Activated CD4-positive, CD25-positive, alpha-beta regulatory T cell treated with anti-CD3 and anti-CD28 coated beads, Interleukin-2, amount 50 U/mL, for 72 hours (primary cell): ENCODE results near the gene MUC20.
"Not testable (repeated sequence)": the region's sequence is repeated elsewhere in the genome, so short reads cannot be mapped to it uniquely, and the experiment has no call there.

Source experiments
- DNase-seq: peaks from one replicate; pipeline ENCODE4 v3.0.0; 2021

The MUC20 gene

DNA sequence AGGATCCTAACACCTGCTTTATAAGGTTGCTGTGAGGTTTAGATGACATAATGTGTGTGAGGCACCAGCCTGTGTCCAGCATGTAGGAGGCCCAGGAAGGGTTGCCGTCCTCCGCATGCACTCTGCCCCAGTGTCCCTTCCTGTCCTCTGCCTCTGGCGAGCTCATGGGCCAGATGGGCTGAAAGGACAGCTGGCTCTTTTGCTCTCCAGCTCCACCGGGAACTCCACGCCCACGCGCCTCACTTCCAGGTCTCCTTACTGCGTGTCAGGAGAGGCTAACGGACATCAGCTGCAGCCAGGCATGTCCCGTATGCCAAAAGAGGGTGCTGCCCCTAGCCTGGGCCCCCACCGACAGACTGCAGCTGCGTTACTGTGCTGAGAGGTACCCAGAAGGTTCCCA is 12.2 kb downstream of the MUC20 start:
- no peak for DNase-seq

- DNase-seq, result no peak
These were observed 14.4 kb downstream of the MUC20 start for GRCh38 chr3:195735036-195735695.

DNA sequence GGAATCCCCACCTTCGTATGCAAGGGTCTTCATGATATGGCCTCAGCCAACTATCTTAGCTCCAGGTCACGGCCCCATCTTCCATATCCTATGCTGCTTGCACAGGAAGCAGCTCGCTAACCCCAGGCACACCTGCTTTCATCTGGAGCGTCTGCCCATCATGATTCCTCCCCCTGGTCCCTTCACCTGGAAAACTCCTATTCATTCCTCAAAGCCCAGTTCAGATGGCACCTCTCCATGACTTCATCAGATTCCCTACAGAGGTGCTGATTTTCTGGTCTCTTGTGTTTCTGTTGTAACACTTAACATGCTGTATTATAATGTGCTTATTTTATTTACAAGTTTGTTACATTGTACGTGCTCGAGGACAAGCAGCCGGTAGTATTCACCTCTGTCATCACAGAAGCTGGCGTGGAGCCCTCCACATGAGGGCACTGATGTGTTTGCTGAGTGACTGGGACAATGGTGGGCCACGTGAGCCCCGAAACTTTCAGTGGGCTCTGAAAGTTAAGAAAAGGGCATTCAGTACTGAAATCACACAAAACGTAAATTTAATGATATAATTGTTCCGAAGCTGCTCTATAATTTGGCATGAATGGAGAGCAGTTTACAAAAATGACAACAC is 16.2 kb downstream of the MUC20 start:
- no peak for DNase-seq

DNA sequence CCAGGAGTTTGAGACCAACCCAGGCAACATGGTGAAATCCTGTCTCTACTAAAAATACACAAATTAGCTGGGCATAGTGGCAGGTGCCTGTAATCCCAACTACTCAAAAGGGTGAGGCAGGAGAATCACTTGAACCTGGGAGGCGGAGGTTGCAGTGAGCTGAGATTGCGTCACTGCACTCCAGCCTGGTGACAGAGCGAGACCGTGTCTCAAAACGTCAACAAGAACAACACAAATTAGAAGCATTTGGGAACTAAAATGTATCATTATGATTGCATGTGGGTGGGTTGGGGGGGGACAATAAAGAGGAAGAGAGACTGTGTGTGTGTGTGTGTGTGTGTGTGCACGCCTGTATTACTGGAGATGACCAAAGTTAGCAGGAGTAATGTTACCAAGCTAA is 17.0 kb downstream of the MUC20 start:
- DNase-seq, result not testable (repeated sequence)

DNA sequence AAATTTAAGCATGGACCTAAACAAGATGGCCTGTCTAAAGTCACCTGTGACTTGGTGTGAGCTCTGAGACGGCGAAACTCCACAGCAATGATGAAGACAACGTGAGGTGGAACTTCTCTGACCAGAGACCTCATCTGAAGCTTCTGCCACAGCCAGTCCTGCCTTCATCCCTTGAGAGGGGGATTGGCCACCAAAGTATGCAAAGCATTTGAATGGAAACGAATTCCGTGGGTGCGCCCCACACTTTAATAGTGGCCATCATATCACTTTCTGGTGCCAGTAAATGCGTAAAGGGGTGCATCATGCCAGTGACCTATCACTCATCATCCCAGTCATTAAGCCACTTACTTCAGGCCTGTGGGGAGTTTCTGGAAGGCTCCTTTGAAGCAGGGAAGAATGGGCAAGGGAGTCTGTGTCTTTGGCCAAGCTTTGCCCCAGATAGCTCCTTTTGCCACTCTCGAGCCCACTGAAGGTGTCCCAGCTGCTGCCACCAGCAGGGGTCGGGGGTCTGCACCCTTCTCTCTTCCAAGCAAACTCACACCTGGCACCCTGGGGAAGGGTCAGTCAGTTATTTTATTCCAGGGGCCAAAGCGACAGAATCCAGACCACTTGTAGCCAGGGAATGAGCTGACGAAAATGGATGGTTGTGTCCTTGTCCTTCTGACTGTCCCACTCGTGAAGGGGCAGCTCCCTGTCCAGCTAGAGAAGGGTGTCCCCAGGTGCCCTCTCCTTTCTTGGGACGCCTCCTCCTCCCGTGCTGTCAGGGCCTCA is 17.7 kb downstream of the MUC20 start:
- no peak for DNase-seq

- no peak for DNase-seq
These were observed 18.9 kb downstream of the MUC20 start for GRCh38 chr3:195739561-195740111.

- no peak for DNase-seq
These were observed 23.7 kb downstream of the MUC20 start for GRCh38 chr3:195744437-195744836.

DNA sequence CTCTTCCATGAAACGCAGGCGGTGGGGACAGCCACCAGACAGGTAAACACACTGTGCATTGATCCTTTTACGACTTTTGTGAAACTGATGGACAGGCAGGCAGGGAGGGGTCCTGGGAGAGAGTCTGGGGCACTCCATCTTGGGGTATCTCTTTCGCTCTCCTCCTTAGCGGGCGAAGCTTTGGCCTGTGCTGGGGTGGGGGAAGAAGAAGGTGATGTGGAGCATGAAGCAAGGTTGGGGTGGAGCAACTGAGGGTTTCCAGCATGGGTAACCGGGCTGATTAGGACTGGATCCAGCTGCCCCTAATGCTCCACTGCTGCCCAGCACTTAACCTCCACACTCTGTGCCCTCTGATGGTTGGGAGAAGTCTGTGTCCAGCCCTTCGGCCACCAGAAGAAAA is 25.6 kb downstream of the MUC20 start:
- no peak for DNase-seq

DNA sequence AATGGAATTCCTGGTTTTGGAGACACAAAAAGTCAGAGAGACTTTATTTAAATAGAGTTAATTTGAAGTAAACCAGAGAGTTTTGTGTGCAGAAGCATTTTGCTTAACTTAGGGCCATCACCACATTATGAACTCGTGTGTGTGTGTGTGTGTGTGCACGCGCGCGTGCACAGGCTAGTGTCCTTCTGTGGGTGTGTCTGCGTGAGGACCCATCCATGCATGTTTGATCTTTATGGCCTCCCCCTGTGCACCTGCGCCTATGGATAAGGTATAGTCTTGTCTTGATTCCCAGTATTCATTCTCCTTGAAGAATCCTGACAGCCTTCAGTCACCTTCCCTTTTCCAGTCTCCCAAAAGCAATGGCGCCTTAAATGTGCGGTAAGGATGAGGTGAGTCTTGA is 26.0 kb downstream of the MUC20 start:
- no peak for DNase-seq

GRCh38 chr3:195748661-195749060 is 27.9 kb downstream of the MUC20 start:
- DNase-seq, result no peak

DNA sequence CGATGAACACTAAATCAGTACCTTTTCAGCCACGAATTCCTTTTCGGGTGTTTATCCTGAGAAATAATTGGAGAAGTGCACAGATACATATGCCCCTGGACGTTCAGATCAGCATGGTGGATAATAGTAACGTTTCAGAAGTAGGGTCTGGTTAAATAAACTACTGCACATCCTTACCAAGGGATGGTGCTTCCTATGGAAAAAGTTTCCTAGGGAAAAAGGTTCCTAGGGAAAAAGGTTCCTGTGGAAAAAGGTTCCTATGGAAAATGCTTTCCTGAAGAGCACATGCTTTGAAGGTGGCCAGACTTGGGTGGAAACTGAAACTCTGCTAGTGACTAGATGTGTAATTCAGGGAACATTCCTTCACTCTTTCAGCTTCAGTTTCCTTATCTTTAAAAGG is 28.3 kb downstream of the MUC20 start:
- not testable (repeated sequence) for DNase-seq

DNA sequence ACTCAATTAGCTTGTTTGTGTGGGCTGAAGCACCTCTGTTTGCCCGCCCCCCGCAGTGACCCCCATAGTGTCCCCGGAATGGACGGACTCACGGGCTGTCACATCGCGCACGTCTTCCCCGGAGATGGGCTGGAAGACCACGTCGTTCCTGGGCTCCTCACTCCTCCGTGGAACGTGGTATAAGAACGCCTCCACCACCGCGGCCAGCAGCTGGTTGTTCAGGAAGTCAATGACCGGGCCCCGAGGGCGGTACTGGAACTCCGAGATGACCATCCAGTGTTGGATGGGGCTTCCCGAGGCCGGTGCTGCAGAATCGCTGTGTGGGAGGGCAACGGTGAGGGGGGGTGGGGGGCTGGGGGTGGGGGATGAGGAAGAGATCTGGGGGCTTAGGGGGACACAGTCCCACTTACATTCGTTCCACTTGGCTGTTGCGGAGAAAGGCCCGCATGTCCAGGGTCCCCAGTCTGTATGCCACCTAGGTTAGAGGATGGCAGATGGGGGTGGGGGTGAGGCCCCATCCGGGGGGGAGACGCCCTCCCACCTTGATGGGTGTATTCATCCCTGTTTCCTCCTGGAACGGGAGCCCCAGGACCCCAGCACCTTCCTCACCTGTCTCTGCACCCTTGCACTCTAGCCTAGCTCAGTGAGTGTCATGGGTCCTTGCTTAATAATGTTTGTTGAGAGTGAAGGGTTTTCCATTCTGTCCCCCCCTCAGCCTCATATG is 30.2 kb downstream of the MUC20 start:
- no peak for DNase-seq

- no peak for DNase-seq
These were observed 30.8 kb downstream of the MUC20 start for GRCh38 chr3:195751560-195751959.

DNA sequence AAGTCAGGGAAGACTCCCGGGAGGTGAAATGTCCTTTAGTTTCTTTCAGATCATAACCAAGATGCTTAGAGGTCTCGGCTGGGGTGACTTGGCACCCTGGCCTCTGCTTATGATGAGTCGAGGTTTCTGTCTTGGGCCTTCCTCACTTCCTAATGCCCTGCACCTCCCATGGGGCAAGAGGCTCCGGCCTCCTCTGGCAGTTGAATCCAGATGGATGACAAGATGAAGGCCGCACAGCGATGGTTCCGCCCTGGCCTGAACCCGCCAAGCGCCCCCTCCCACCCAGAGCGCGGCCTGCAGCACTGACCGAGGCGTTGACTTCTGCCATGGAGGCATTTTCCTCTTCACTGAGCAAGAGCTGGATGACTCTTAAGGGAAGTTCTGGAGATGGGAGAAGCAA is 31.3 kb downstream of the MUC20 start:
- DNase-seq, result no peak

- no peak for DNase-seq
These were observed 32.0 kb downstream of the MUC20 start for GRCh38 chr3:195752546-195753331.

- DNase-seq, result no peak
These were observed 32.8 kb downstream of the MUC20 start for GRCh38 chr3:195753581-195753980.

DNA sequence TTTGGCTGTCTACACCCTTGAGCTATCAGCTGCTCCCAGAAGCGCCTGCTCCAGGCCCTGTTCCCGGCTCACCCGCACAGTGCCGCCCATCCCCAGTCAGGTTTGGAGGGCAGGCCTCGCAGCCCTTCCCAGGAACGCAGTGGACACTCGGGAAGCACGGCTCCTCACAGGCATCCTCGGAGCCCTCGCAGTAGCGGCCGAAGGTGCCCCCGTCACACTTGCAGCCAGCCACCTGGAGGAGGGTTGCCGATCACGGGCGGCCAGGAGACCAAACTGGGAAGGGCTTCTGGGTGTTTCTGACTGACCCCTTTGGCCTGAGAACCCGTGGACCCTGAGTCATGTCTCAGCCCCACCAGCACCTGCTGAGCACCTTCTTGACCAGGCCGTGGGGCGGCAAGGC is 33.4 kb downstream of the MUC20 start:
- no peak for DNase-seq

DNA sequence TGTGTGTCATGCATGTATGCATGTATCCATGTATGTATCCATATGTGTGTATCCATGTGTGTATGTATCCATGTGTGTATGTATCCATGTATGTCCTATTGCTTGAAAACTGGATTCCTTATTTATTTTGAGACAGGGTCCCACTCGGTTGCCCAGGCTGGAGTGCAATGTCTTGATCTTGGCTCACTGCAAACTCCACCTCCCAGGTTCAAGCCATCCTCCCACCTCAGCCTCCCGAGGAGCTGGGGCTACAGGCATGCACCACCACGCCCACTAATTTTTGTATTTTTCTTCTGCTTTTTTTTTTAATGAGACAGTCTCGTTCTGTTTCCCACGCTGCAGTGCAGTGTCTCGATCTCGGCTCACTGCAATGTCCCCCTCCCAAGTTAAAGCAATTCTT is 34.1 kb downstream of the MUC20 start:
- DNase-seq, result no peak

DNA sequence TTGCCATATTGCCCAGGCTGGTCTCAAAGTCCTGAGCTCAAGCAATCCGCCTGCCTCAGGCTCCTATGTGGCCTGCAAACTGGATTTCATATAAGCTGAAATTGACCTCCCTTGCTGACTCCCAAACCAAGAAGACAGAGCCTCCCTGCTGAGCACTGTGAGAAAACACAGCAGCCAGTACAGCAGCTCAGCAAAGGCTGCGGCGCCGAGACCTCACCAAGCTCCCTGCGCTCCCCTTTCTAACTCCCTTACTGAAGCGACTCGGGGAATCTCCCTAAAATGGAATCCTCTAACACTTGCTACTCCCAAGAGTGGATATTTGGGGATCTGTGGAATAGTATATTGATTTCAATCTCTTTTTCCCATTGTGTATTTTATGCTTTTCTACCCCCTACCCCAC is 34.6 kb downstream of the MUC20 start:
- DNase-seq, result no peak

- no peak for DNase-seq
These were observed 35.3 kb downstream of the MUC20 start for GRCh38 chr3:195755791-195756676.

DNA sequence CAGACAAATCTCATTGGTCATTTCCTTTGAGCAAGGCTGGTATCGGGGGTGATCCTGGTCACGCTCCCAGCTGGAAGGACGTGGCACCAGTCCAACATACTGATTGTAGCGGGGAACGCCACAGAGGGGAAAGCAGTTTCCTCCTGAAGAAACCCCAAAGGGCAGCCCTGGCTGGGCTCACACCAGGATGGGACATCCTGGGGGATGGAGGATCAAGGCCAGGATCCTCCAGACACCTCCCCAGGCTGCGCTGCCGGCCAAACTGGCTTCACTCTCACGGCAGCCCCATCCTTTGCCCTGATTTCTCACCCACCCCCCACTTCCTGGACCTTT is 36.6 kb downstream of the MUC20 start:
- DNase-seq, result no peak

GRCh38 chr3:195757827-195758226 is 37.0 kb downstream of the MUC20 start:
- DNase-seq, result no peak
